ENCODE results near the gene BICD2.

BICD2 gene

GRCh38 chr9:92747459-92748232, 17.0 kb downstream of the BICD2 start:
- no peak for DNase-seq (ENCODE audit: low spot score)

GRCh38 chr9:92746567-92747458, 17.8 kb downstream of the BICD2 start:
- DNase-seq (ENCODE audit: low spot score), result peak; percentile 31

GRCh38 chr9:92745881-92746280, 18.8 kb downstream of the BICD2 start:
- DNase-seq (ENCODE audit: low spot score), result no peak

GRCh38 chr9:92745331-92745730, 19.3 kb downstream of the BICD2 start:
- DNase-seq (ENCODE audit: low spot score), result no peak

GRCh38 chr9:92740969-92741368, 23.7 kb downstream of the BICD2 start:
- DNase-seq (ENCODE audit: low spot score), result no peak

- no peak for DNase-seq (ENCODE audit: low spot score)
Measured at GRCh38 chr9:92740446-92740961, 24.1 kb downstream of the BICD2 start.

- no peak for DNase-seq (ENCODE audit: low spot score)
Measured at GRCh38 chr9:92740009-92740408, 24.6 kb downstream of the BICD2 start.

- DNase-seq (ENCODE audit: low spot score), result no peak
Measured at GRCh38 chr9:92739346-92739970, 25.2 kb downstream of the BICD2 start.

GRCh38 chr9:92738661-92739081, 26.0 kb downstream of the BICD2 start:
- no peak for DNase-seq (ENCODE audit: low spot score)

GRCh38 chr9:92737611-92738299, 26.9 kb downstream of the BICD2 start:
- no peak for DNase-seq (ENCODE audit: low spot score)

- peak; percentile 53 for DNase-seq (ENCODE audit: low spot score)
Measured at GRCh38 chr9:92737216-92737606, 27.4 kb downstream of the BICD2 start.

GRCh38 chr9:92736563-92737215, 27.9 kb downstream of the BICD2 start:
- DNase-seq (ENCODE audit: low spot score), result no peak

GRCh38 chr9:92735636-92736562, 28.7 kb downstream of the BICD2 start:
- DNase-seq (ENCODE audit: low spot score), result no peak

- no peak for DNase-seq (ENCODE audit: low spot score)
Measured at GRCh38 chr9:92734931-92735635, 29.6 kb downstream of the BICD2 start.

- no peak for DNase-seq (ENCODE audit: low spot score)
Measured at GRCh38 chr9:92730897-92731296, 33.7 kb downstream of the BICD2 start.

GRCh38 chr9:92729735-92730155, 34.9 kb downstream of the BICD2 start:
- no peak for DNase-seq (ENCODE audit: low spot score)

- DNase-seq (ENCODE audit: low spot score), result no peak
Measured at GRCh38 chr9:92728831-92729734, 35.5 kb downstream of the BICD2 start.

All from COLO829 (cell line).